Renal cortical epithelial cell (primary cell): Measurements from ENCODE around the gene ERGIC3. TPM values are rescaled to one million over a fixed set of nuclear protein-coding genes. Genes with fewer than 3 reads are reported as not detected.
"Not testable (repeated sequence)": the region's sequence is repeated elsewhere in the genome, so short reads cannot be mapped to it uniquely, and the experiment has no call there.

Experiments used
- DNase-seq: peaks from one replicate; pipeline ENCODE4 v3.0.0-alpha.2; 2011; ENCODE audit warnings: low read depth
- total RNA-seq: library from RNA; depleted of rRNA; stranded (reverse); fragments of >200 nt; gene quantifications from 2 replicates; pipeline ENCODE4 v1.2.3, GENCODE V29; 2014

Gene ERGIC3
- total RNA-seq, 1 donor from 2014 or later: 539 TPM

- DNase-seq: no peak
Measured at GRCh38 chr20:35518955-35519354, 22.9 kb upstream of the ERGIC3 start.

GRCh38 chr20:35523298-35523888 lies 18.5 kb upstream of the ERGIC3 start:
- DNase-seq: no peak

GRCh38 chr20:35525639-35526038 lies 16.2 kb upstream of the ERGIC3 start:
- no peak for DNase-seq

GRCh38 chr20:35527122-35527769 lies 14.6 kb upstream of the ERGIC3 start:
- no peak for DNase-seq

- no peak for DNase-seq
Measured at GRCh38 chr20:35529552-35529951, 12.3 kb upstream of the ERGIC3 start, which contains the start of gene C20orf173. C20orf173 (minus strand) TSS chr20:35529652; CDS start chr20:35529373, 279 bp downstream.

GRCh38 chr20:35539756-35540212 lies 2.1 kb upstream of the ERGIC3 start:
- DNase-seq: peak; percentile 28

GRCh38 chr20:35541118-35541782 lies 628 bp upstream of the ERGIC3 start:
- no peak for DNase-seq

- DNase-seq: no peak
Measured at GRCh38 chr20:35542990-35543389, 1.1 kb downstream of the ERGIC3 start.

- DNase-seq: no peak
Measured at GRCh38 chr20:35544436-35544835, 2.6 kb downstream of the ERGIC3 start.

- peak; percentile 81 for DNase-seq
Measured at GRCh38 chr20:35544941-35545340, 3.1 kb downstream of the ERGIC3 start.

GRCh38 chr20:35546127-35546526 lies 4.2 kb downstream of the ERGIC3 start:
- no peak for DNase-seq

- DNase-seq: no peak
Measured at GRCh38 chr20:35547329-35547728, 5.5 kb downstream of the ERGIC3 start.

GRCh38 chr20:35551503-35551902 lies 9.6 kb downstream of the ERGIC3 start:
- no peak for DNase-seq

- no peak for DNase-seq
Measured at GRCh38 chr20:35552914-35553313, 11.0 kb downstream of the ERGIC3 start.

- DNase-seq: not testable (repeated sequence)
Measured at GRCh38 chr20:35555461-35555860, 13.6 kb downstream of the ERGIC3 start.

- no peak for DNase-seq
Measured at GRCh38 chr20:35555951-35556645, 14.2 kb downstream of the ERGIC3 start.

GRCh38 chr20:35556871-35557270 lies 15.0 kb downstream of the ERGIC3 start:
- DNase-seq: no peak

- no peak for DNase-seq
Measured at GRCh38 chr20:35558451-35558850, 16.6 kb downstream of the ERGIC3 start.

- DNase-seq: no peak
Measured at GRCh38 chr20:35559042-35559693, 17.3 kb downstream of the ERGIC3 start.

GRCh38 chr20:35560105-35560511 lies 18.2 kb downstream of the ERGIC3 start:
- DNase-seq: no peak

GRCh38 chr20:35560541-35560940 lies 18.7 kb downstream of the ERGIC3 start:
- DNase-seq: no peak

GRCh38 chr20:35561268-35561667 lies 19.4 kb downstream of the ERGIC3 start:
- peak; percentile 69 for DNase-seq
